ENCODE data around the gene MAPK11.
"Not testable (repeated sequence)": the region's sequence is repeated elsewhere in the genome, so short reads cannot be mapped to it uniquely, and the experiment has no call there.

Gene MAPK11

GRCh38 chr22:50275181-50276055, 5.2 kb upstream of the MAPK11 start:
- no peak for DNase-seq

GRCh38 chr22:50274771-50275170, 4.6 kb upstream of the MAPK11 start:
- no peak for DNase-seq

- DNase-seq: peak; percentile 61
Observed at GRCh38 chr22:50274311-50274710, 4.1 kb upstream of the MAPK11 start.

- DNase-seq: not testable (repeated sequence)
Observed at GRCh38 chr22:50273781-50274180, 3.6 kb upstream of the MAPK11 start.

- not testable (repeated sequence) for DNase-seq
Observed at GRCh38 chr22:50273352-50273751, 3.2 kb upstream of the MAPK11 start.

GRCh38 chr22:50272044-50272802, 2.0 kb upstream of the MAPK11 start:
- DNase-seq: peak; percentile 62

- peak; percentile 96 for DNase-seq
Observed at GRCh38 chr22:50271519-50271970, 1.4 kb upstream of the MAPK11 start.

GRCh38 chr22:50270666-50271394, 650 bp upstream of the MAPK11 start:
- peak; percentile 75 for DNase-seq

GRCh38 chr22:50269573-50269969, 609 bp downstream of the MAPK11 start:
- peak; percentile 59 for DNase-seq

- peak; percentile 78 for DNase-seq
Observed at GRCh38 chr22:50268655-50269113, 1.5 kb downstream of the MAPK11 start.

- no peak for DNase-seq
Observed at GRCh38 chr22:50267591-50268390, 2.4 kb downstream of the MAPK11 start.

GRCh38 chr22:50266994-50267393, 3.2 kb downstream of the MAPK11 start:
- DNase-seq: no peak

GRCh38 chr22:50264946-50265669, 5.1 kb downstream of the MAPK11 start:
- no peak for DNase-seq

GRCh38 chr22:50264104-50264745, 6.0 kb downstream of the MAPK11 start:
- no peak for DNase-seq

GRCh38 chr22:50262973-50263617, 7.1 kb downstream of the MAPK11 start:
- DNase-seq: no peak

- peak; percentile 41 for DNase-seq
Observed at GRCh38 chr22:50262460-50262911, 7.7 kb downstream of the MAPK11 start.

- peak; percentile 90 for DNase-seq
Observed at GRCh38 chr22:50261615-50262459, 8.3 kb downstream of the MAPK11 start, which contains the start of gene MAPK12. Gene MAPK12, minus strand, starts transcription at chr22:50261683. Its CDS starts 174 bp downstream, at chr22:50261509.

- DNase-seq: peak; percentile 83
Observed at GRCh38 chr22:50260801-50261614, 9.2 kb downstream of the MAPK11 start.

All from NCI-H69 (cell line).